ENCODE results near the gene LRWD1.
"Not testable (repeated sequence)": the region's sequence is repeated elsewhere in the genome, so short reads cannot be mapped to it uniquely, and the experiment has no call there.

GRCh38 chr7:102520797-102521196, 56.0 kb downstream of the LRWD1 start:
- not testable (repeated sequence) for TF ChIP-seq POLR2AphosphoS5, CTCF, EP300, POLR2A (IDR thresholded peaks at IDR 0.05)

Measured in sigmoid colon (tissue), 4 donors.